ENCODE results near the gene DIPK1B.

Gene DIPK1B

GRCh38 chr9:136705564-136705963 lies 6.8 kb upstream of the DIPK1B start:
- POLR2A ChIA-PET, result no interaction called here
- Histone ChIP-seq H3K9me3 (ENCODE audit: control insufficient read depth, insufficient read depth, low read depth, low read length) (no peaks in the 10 kb centered on the region), H3K36me3 (ENCODE audit: control insufficient read depth in 2 of 2, insufficient read depth in 1 of 2, low read length in 2 of 2) (no peaks in the 10 kb centered on the region), H3K4me3 (ENCODE audit: low read depth, low read length) (no peak overlapping the region), H3K27ac (ENCODE audit: extremely low read depth, low read depth, low read length) (no peak overlapping the region), H3K4me1 (ENCODE audit: control insufficient read depth, insufficient read depth, low read length) (no peaks in the 10 kb centered on the region)
- TF ChIP-seq ZNF600 (tag by site-specific recombination; IDR thresholded peaks at IDR 0.05), result peak; percentile 80
- TF ChIP-seq ZNF514 (tag by site-specific recombination; IDR thresholded peaks at IDR 0.05), result no peak
- TF ChIP-seq ZNF624 (tag by site-specific recombination; IDR thresholded peaks at IDR 0.05), result no peak
- CTCF ChIA-PET, result interaction anchor here (0.6 to 1.6 kb wide), 5 partner anchors 12 to 217 kb away, joined by 3 to 8 read pairs (median 5); no protein-coding TSS in a partner anchor

GRCh38 chr9:136707011-136707410 lies 5.4 kb upstream of the DIPK1B start:
- no peaks in the 10 kb centered on the region for H3K9me3 ChIP-seq (ENCODE audit: control insufficient read depth, insufficient read depth, low read depth, low read length)
- no peak overlapping the region for H3K4me3 ChIP-seq (ENCODE audit: low read depth, low read length)
- CTCF ChIA-PET, result interaction anchor here (0.6 to 1.0 kb wide), 5 partner anchors 12 to 510 kb away, joined by 3 to 7 read pairs (median 4); no protein-coding TSS in a partner anchor
- TF ChIP-seq ZNF585B (tag by site-specific recombination; IDR thresholded peaks at IDR 0.05), result no peak
- TF ChIP-seq PRDM1 (tag by site-specific recombination; IDR thresholded peaks at IDR 0.05), result no peak
- 0 out of 2 replicates have a peak, but pooled peaks have one; percentile 26 for TF ChIP-seq SCRT2 (tag by site-specific recombination; IDR thresholded peaks at IDR 0.05)
- no peak for TF ChIP-seq ZNF266 (tag by site-specific recombination; IDR thresholded peaks at IDR 0.05; ENCODE audit: low read depth)
- TF ChIP-seq ZNF157 (tag by site-specific recombination; IDR thresholded peaks at IDR 0.05), result peak; percentile 94
- no peak for TF ChIP-seq SP2 (tag by site-specific recombination; IDR thresholded peaks at IDR 0.05)
- peak; percentile 40; the same call in 1 of the 2 replicates for TF ChIP-seq SCRT1 (tag by site-specific recombination; IDR thresholded peaks at IDR 0.05; ENCODE audit: borderline replicate concordance)
- TF ChIP-seq ZNF621 (tag by site-specific recombination; IDR thresholded peaks at IDR 0.05), result no peak
- no peak for TF ChIP-seq ZNF311 (tag by site-specific recombination; IDR thresholded peaks at IDR 0.05; ENCODE audit: borderline replicate concordance)
- H3K27ac ChIP-seq (ENCODE audit: extremely low read depth, low read depth, low read length), result no peak overlapping the region
- no peaks in the 10 kb centered on the region for H3K36me3 ChIP-seq (ENCODE audit: control insufficient read depth in 2 of 2, insufficient read depth in 1 of 2, low read length in 2 of 2)
- POLR2A ChIA-PET, result interaction anchor here (0.6 kb wide), 1 partner anchor 1136 kb away, joined by 3 read pairs; no protein-coding TSS in a partner anchor
- no peaks in the 10 kb centered on the region for H3K4me1 ChIP-seq (ENCODE audit: control insufficient read depth, insufficient read depth, low read length)

GRCh38 chr9:136707849-136708517 lies 4.4 kb upstream of the DIPK1B start:
- ChIA-PET CTCF (interaction anchor here (0.6 to 1.4 kb wide), 5 partner anchors 14 to 1128 kb away, joined by 3 to 9 read pairs (median 3); no protein-coding TSS in a partner anchor), POLR2A (interaction anchor here (0.8 to 1.4 kb wide), 4 partner anchors 19 to 31 kb away, joined by 3 to 4 read pairs (median 4); no protein-coding TSS in a partner anchor)
- TF ChIP-seq SCRT2 (tag by site-specific recombination; IDR thresholded peaks at IDR 0.05) (peak; percentile 23; the same call in 1 of the 2 replicates), ZNF341 (tag by site-specific recombination; IDR thresholded peaks at IDR 0.05; ENCODE audit: low read depth) (peak; percentile 63), ZBTB10 (tag by site-specific recombination; IDR thresholded peaks at IDR 0.05) (no peak)
- Histone ChIP-seq H3K27ac (ENCODE audit: extremely low read depth, low read depth, low read length) (no peak overlapping the region), H3K4me3 (ENCODE audit: low read depth, low read length) (no peak overlapping the region), H3K36me3 (ENCODE audit: control insufficient read depth in 2 of 2, insufficient read depth in 1 of 2, low read length in 2 of 2) (no peaks in the 10 kb centered on the region), H3K9me3 (ENCODE audit: control insufficient read depth, insufficient read depth, low read depth, low read length) (no peaks in the 10 kb centered on the region), H3K4me1 (ENCODE audit: control insufficient read depth, insufficient read depth, low read length) (no peaks in the 10 kb centered on the region)

GRCh38 chr9:136709454-136710109 lies 2.8 kb upstream of the DIPK1B start:
- H3K9me3 ChIP-seq (ENCODE audit: control insufficient read depth, insufficient read depth, low read depth, low read length), result no peaks in the 10 kb centered on the region
- H3K36me3 ChIP-seq (ENCODE audit: control insufficient read depth in 2 of 2, insufficient read depth in 1 of 2, low read length in 2 of 2), result peaks cover 0 to 6% of the 10 kb centered on the region in 2 experiments; a peak in 2 of 3 replicates
- ChIA-PET POLR2A (interaction anchor here (0.6 to 1.3 kb wide), 2 partner anchors 18 to 228 kb away, joined by 3 to 5 read pairs; no protein-coding TSS in a partner anchor), CTCF (no interaction called here)
- H3K27ac ChIP-seq (ENCODE audit: extremely low read depth, low read depth, low read length), result no peak overlapping the region
- TF ChIP-seq ZNF10 (tag by site-specific recombination; IDR thresholded peaks at IDR 0.05) (no peak), SCRT2 (tag by site-specific recombination; IDR thresholded peaks at IDR 0.05) (no peak), ZNF350 (tag by site-specific recombination; IDR thresholded peaks at IDR 0.05) (no peak), GLIS2 (tag by site-specific recombination; IDR thresholded peaks at IDR 0.05) (peak; percentile 51; the same call in 1 of the 2 replicates), KLF1 (tag by site-specific recombination; IDR thresholded peaks at IDR 0.05) (peak; percentile 63), SETDB1 (IDR thresholded peaks at IDR 0.05; ENCODE audit: insufficient read length, low read length) (no peak), GLIS1 (tag by site-specific recombination; IDR thresholded peaks at IDR 0.05) (peak; percentile 48; the same call in 1 of the 2 replicates), ZNF600 (tag by site-specific recombination; IDR thresholded peaks at IDR 0.05) (0 out of 2 replicates have a peak, but pooled peaks have one; percentile 19)
- H3K4me1 ChIP-seq (ENCODE audit: control insufficient read depth, insufficient read depth, low read length), result no peaks in the 10 kb centered on the region
- no peak overlapping the region for H3K4me3 ChIP-seq (ENCODE audit: low read depth, low read length)

Data from HEK293 (cell line).